GM12872 (cell line): ENCODE measurements around the gene BACH2.

Experiments used
- TF ChIP-seq, protein P1 (sequence below): IDR thresholded peaks from 3 replicates; pipeline ENCODE4 v1.5.1; 2011; ENCODE audit warnings: low read depth, mild to moderate bottlenecking, low read length, moderate library complexity; ENCODE audit not compliant: insufficient read depth

BACH2 gene

DNA sequence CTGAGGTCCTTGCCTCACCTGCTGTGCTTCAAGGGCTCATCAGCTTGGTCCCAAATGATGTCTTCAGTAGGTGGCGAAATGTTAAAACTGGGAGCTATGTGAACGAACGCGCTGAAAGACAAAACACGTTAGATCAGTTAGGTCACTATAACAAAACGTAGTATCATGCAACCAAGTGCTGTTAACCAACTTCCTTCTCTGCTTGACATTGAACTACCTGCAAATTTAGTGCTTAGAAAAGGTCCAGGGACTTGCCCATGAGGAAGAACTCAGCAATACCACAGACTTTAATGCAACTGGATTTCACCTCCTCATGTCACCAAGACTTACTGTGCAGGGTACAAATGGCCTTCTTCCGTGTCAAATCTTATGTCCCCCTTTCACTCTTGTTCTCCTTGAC lies 24.8 kb downstream of the BACH2 start:
- TF ChIP-seq, protein P1, sequence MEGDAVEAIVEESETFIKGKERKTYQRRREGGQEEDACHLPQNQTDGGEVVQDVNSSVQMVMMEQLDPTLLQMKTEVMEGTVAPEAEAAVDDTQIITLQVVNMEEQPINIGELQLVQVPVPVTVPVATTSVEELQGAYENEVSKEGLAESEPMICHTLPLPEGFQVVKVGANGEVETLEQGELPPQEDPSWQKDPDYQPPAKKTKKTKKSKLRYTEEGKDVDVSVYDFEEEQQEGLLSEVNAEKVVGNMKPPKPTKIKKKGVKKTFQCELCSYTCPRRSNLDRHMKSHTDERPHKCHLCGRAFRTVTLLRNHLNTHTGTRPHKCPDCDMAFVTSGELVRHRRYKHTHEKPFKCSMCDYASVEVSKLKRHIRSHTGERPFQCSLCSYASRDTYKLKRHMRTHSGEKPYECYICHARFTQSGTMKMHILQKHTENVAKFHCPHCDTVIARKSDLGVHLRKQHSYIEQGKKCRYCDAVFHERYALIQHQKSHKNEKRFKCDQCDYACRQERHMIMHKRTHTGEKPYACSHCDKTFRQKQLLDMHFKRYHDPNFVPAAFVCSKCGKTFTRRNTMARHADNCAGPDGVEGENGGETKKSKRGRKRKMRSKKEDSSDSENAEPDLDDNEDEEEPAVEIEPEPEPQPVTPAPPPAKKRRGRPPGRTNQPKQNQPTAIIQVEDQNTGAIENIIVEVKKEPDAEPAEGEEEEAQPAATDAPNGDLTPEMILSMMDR = no peak

DNA sequence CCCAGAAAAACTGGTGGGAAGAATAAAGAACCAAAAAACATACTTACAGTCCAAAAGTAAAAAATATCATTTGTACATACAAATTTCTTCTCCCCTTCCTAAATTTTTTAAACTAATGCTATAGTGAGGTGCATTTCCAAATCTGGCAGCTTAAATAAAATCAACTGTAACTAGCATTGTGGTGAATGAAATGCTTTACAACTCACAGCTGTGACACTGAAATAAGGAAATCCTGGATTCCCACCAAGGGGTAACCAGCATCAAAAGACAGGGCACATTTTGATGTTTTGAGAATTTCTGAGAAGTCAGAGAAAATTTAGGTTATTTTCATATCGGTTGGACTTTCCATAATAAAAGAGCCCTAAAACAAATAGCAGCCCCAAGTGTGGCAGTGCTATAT lies 27.3 kb downstream of the BACH2 start:
- TF ChIP-seq, protein P1 = no peak

DNA sequence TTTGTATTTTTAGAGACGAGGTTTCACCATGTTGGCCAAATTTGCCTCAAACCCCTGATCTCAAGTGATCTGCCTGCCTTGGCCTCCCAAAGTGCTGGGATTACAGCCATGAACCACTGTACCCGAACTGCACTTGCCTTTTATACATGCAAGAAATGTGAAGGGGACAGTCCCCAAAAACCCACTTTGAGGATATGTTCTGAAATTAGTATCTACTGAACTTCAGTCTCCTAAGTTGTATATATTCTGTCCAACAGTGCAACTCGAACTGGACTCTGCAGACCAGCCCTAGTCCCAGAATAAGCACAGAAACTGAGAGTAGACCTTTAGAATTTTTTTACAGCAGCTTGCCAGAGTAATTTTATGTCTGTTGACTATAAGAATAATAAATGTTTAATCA lies 28.5 kb downstream of the BACH2 start:
- TF ChIP-seq, protein P1 = no peak

DNA sequence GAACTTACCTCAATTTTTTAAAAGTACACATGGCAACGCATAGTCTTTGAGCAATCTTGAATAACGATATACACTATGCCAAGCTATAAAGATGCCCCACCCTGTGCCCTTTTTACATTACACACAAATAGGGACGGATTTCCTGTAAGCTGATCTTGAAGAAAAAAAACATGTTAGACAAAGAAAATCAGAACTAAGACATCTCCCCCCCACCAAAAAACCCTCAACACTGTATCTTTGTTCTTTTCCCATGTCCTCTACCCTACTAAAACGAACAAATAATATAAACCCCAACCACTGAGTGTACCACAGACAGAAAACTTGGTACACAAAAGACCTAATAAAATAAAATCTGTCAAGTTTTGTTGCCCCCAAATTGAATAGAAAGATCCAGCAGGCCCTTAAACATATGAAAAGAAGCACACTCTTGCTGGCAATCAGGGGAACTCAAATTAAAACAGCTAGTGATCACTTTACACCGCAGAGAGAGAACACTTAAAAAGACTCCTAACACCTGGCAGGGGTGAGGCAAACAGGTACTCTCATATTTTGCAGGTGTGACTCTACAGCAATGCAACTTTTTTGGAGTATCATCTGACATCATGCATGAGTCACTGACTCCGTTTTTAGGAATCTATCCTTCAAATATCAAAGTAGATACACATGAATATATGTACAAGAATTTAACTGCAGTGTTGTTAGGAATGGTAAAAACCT lies 29.6 kb downstream of the BACH2 start:
- TF ChIP-seq, protein P1 = no peak

DNA sequence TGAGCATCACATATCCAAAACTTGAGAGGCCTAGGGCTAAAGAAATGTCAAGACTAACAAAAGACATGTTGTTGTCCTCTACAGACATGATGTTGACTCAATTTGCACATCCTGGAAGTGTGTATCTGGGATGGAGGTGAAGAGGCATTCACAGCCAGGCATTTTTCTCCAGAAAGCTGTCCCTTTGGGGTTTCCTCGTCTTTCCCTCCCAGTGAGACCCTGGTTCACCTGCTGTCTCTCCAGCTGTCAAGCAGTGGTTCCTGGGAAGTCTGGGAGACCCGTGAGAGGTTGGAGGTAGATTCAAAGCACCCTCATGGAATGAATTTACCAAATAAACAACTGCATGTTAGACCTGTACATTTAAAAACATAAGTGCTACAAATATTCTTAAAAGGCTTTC lies 32.1 kb downstream of the BACH2 start:
- TF ChIP-seq, protein P1 = no peak

DNA sequence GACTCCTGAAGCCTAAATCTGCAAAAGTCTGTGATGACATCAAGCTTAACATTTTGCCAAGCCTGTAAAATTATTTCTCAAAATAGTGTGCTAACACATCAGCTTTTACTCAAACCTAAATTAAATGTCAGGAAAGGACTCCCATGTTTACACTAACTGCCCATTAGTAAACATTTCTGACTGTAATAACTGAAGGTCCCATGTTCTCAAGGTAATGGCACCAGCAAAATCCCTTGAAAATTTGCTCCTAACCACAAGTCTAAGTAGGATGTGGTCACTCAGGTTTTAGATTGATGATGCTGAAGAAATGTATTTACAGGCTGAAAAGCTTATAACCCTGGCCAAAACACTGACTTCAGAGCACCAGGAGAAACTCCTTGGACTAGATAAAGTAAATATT lies 33.0 kb downstream of the BACH2 start:
- TF ChIP-seq, protein P1 = no peak

DNA sequence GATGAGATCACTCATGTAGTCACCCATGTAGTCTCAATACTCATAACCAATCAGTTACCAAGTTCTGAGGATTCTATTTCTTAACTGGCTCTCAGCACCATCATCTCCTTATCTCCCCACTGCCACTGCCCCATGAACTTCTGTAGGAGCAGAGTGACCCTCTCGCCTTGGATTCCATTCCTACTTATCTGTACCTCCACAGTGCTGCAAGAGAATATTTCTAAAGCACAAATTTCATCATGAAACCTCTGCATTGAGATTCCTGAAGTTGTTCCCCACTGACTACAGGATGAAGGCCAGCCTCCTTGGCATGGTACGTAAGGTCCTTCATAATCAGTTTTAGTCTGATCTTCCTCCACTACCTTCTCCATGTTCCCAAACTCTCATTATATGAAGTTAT lies 34.8 kb downstream of the BACH2 start:
- TF ChIP-seq, protein P1 = no peak
